NCI-H128 (cell line): Measurements from ENCODE around the gene ZNF318.

Experiments
- DNase-seq: peaks from one replicate; lab custom pipeline; 2025; ENCODE audit not compliant: unreplicated experiment; lab: John Stamatoyannopoulos, UW

ZNF318 gene

DNA sequence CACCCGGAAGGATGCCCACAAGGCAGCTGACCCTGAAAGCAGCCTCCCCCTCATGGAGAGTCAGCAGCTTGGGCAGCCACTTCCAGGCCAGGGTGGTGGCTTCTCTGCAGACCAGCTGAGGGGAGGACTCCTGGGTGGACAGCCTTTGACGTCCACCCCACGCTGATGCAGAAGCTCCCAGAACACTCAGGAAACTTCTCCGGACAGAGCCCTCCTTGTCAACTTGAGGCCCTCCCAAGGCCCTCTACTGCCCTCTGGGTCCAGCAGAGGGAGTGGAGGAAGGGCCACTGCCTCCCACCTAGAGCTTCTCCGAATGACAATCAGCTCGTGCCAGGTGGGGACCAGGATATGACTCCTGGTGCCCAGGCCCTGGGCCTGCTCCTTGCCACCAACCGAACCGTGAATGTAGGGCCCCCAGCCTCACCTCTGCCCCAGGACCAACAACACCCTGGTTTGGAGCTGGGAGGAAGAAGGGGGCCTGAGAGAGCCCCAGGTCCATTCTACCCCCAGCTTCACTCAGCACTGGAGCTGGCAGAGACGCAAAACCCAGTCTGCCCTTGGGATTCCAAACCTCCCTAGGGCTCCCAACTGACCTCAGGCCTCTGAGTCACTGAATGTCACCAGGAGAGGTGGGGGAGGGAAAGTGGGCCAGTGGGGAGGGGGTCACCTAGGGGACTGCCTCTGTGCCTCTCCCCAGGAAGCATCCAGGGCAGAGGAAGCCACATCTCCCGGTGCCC is 82.3 kb downstream of the ZNF318 start:
- no peak for DNase-seq

DNA sequence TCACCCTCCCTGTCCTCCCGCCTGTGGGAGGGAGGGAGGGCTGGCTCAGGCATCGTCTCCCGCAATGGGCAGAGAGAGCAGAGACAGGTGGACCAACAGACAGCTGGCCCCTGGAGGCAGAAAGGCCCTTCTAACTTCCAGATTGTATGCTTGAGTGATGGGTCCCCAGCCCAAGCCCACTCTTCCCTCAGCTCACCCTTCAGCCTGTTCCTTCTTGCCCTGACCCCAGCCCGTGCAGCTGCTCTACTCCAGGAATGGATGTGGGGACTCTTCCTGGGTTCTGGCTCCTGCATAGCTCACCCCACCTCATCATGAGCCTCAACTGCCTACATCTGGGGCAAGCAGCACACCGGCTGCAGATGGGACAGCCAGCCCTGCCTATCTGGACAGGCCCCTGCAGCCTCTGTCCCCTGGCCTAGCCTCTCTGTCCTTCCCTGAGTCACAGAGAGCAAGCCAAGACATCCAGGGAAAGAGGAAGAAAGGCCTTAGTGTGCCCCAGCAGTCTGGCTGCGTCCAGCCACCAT is 82.9 kb downstream of the ZNF318 start:
- DNase-seq, result no peak
